AG09319 (cell line): ENCODE results near the gene MYO7B.

ENCODE experiments used
- DNase-seq: peaks from one replicate; pipeline ENCODE4 v3.0.0-alpha.2; 2010; ENCODE audit warnings: low read depth; ENCODE audit errors: extremely low read depth
- CTCF ChIP-seq: IDR thresholded peaks from 2 replicates; pipeline ENCODE4 v1.5.1; 2011; ENCODE audit warnings: low read depth, mild to moderate bottlenecking, inconsistent platforms, low read length, moderate library complexity

Gene MYO7B

GRCh38 chr2:127614246-127614645 is 78.8 kb downstream of the MYO7B start:
- TF ChIP-seq CTCF: no peak
- DNase-seq: no peak

DNA sequence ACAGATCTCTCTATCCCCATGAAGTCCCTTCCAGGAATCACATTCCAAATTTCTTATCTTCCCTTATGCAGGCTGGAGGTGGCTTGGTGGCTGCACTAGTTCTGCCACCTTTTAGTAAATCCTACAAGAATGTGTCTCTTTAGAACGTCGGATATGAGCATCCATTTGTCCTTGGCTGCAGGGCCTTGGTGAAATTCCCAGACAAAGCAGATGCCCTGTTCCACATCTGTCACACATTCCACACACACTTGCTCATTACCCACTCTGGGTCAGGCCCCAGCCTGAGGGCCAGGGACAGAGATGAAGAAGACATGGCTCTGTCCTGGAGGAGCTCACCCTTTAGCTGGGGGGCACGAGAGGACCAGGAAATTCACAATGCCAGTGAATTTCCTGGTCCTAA is 79.2 kb downstream of the MYO7B start:
- no peak for DNase-seq
- no peak for TF ChIP-seq CTCF

GRCh38 chr2:127615511-127616166 is 80.2 kb downstream of the MYO7B start:
- DNase-seq: no peak

GRCh38 chr2:127618551-127619202 is 83.2 kb downstream of the MYO7B start:
- no peak for TF ChIP-seq CTCF
- no peak for DNase-seq

More at GRCh38 chr2:127615511-127616166, 80.2 kb downstream of the MYO7B start:
- TF ChIP-seq CTCF: no peak

GRCh38 chr2:127619203-127619590 is 83.7 kb downstream of the MYO7B start:
- no peak for TF ChIP-seq CTCF
- no peak for DNase-seq

DNA sequence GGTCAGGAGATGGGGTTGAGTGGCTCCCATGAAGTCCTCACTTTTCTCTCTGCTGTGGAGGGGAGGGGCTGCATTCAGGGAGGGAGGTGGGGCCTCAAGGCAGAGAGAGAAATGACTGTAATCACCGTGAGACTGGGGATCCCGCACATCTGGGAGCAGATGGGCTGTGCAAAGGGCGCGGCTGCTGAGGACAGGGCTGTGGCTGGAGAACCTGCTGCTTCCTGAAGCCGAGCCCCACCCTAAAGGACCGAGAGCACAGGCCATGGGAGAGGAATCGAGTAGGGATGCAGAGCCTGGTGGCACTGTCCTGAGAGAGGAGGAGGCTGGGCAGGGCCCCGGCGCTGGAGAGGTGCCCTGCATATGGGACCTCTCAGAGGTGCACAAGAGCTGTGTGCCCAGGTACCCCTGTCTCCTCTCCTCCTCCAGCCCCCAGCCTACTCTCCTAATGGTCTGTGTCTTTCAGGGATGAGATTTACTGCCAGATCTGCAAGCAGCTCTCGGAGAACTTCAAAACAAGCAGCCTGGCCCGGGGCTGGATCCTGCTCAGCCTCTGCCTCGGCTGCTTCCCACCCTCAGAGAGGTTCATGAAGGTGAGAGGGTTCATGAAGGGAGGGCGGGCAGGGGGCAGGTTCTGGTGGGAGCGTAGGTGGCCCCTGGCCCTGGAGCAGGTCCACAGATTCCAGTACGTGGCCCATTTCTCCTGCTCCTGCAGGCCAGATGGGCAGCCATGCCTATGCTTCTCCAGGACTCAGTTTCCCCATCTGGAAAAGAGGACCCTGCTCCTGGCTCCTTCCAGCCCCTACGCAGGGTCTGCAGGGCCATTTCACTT is 84.6 kb downstream of the MYO7B start:
- DNase-seq: no peak
- TF ChIP-seq CTCF: no peak

GRCh38 chr2:127620866-127621265 is 85.4 kb downstream of the MYO7B start:
- TF ChIP-seq CTCF: no peak
- no peak for DNase-seq
